A549 (cell line): ENCODE data around the gene ADAM30. TPM values are rescaled to one million over a fixed set of nuclear protein-coding genes. Genes with fewer than 3 reads are reported as not detected.

Experiments used
- ATAC-seq, 2 experiments: fragments of 200-7000 bp in 1 of 2; fragments of >200 bp in 1 of 2; cut with Nextera tagmentation in 1 of 2; cut with Tn5 transposase in 1 of 2; 3 replicates each; pipeline versions ENCODE4 v1.8.0 to v1.9.1; 2018 to 2020; ENCODE audit warnings: mild to moderate bottlenecking in 1 of 2, moderate library complexity in 1 of 2
- CTCF ChIA-PET: fragments of 300-600 bp; sonication (Branson Sonifier 250); formaldehyde crosslinking; extraction: SDS; loops from one replicate; lab custom pipeline; 2021; ENCODE audit warnings: antibody characterized with exemption, inconsistent platforms; lab: Yijun Ruan, JAX
- POLR2A ChIA-PET: fragments of 350-600 bp; formaldehyde crosslinking; extraction: SDS; loops from one replicate; lab custom pipeline; 2021; ENCODE audit warnings: antibody characterized with exemption, inconsistent platforms; lab: Yijun Ruan, JAX
- DNase-seq, 2 experiments: peaks; one replicate each; pipeline versions ENCODE4 v3.0.0 to v3.0.0-alpha.2; 2011 to 2016; ENCODE audit warnings: low read depth in 1 of 2, low spot score in 1 of 2
- FAIRE-seq: peaks from 2 replicates; lab custom pipeline; 2011; peaks lifted over from hg19 to GRCh38; lab: Jason Lieb, UNC
- H3K27ac ChIP-seq, 2 experiments: fragments of >200 bp; sonication (Bioruptor Twin); formaldehyde crosslinking; 3 replicates each; pipeline ENCODE4 v1.5.1; 2016 to 2017
- H3K4me1 ChIP-seq: fragments of >200 bp; sonication (Bioruptor Twin); formaldehyde crosslinking; 3 replicates; pipeline ENCODE4 v1.6.1; 2016
- H3K4me2 ChIP-seq: fragments of >200 bp; sonication (Bioruptor Twin); formaldehyde crosslinking; 3 replicates; pipeline ENCODE4 v1.6.1; 2016
- H3K4me3 ChIP-seq: fragments of >200 bp; sonication (Bioruptor Twin); formaldehyde crosslinking; 3 replicates; pipeline ENCODE4 v1.5.1; 2016
- H3K9me3 ChIP-seq: fragments of >200 bp; sonication (Bioruptor Twin); formaldehyde crosslinking; 3 replicates; pipeline ENCODE4 v1.6.1; 2016
- ATOH8 ChIP-seq: fragments of 250-450 bp; sonication (Bioruptor Pico); IDR thresholded peaks from 2 replicates; pipeline ENCODE4 v1.5.0; 2020; ENCODE audit warnings: low read depth, mild to moderate bottlenecking, moderate library complexity
- BCL3 ChIP-seq: fragments of >200 bp; sonication (Bioruptor Twin); formaldehyde crosslinking; IDR thresholded peaks from 3 replicates; pipeline ENCODE4 v1.6.1; 2016
- CBX2 ChIP-seq: fragments of 200-600 bp; sonication (generic); IDR thresholded peaks from 2 replicates; pipeline ENCODE4 v1.6.1; 2016; ENCODE audit warnings: low read depth, mild to moderate bottlenecking, borderline replicate concordance
- CBX8 ChIP-seq: fragments of 200-600 bp; sonication (generic); IDR thresholded peaks from 2 replicates; pipeline ENCODE4 v1.6.1; 2016
- CEBPB ChIP-seq, 2 experiments: fragments of >200 bp in 1 of 2; sonication (Bioruptor Twin) in 1 of 2; formaldehyde crosslinking in 1 of 2; IDR thresholded peaks; 2 replicates each; pipeline ENCODE4 v1.6.1; 2012 to 2016
- CHD2 ChIP-seq: fragments of 150-350 bp; IDR thresholded peaks from 2 replicates; pipeline ENCODE4 v1.6.1; 2014; ENCODE audit warnings: low read length; ENCODE audit not compliant: partially characterized antibody
- CHD4 ChIP-seq: fragments of 200-600 bp; sonication (generic); IDR thresholded peaks from 2 replicates; pipeline ENCODE4 v1.6.1; 2016; ENCODE audit warnings: antibody characterized with exemption, mild to moderate bottlenecking, borderline replicate concordance
- CTCF ChIP-seq: fragments of >200 bp; sonication (Bioruptor Twin); formaldehyde crosslinking; IDR thresholded peaks from 3 replicates; pipeline ENCODE4 v1.5.1; 2016
- EHF ChIP-seq: fragments of 250-450 bp; sonication (Bioruptor Pico); IDR thresholded peaks from 2 replicates; pipeline ENCODE4 v1.5.0; 2020; ENCODE audit warnings: mild to moderate bottlenecking
- GATA3 ChIP-seq: IDR thresholded peaks from 2 replicates; pipeline ENCODE4 v1.6.1; 2012; ENCODE audit warnings: borderline replicate concordance
- HDAC2 ChIP-seq: fragments of 200-600 bp; sonication (generic); IDR thresholded peaks from 2 replicates; pipeline ENCODE4 v1.6.1; 2016
- HES2 ChIP-seq: fragments of >200 bp; sonication (Bioruptor Twin); formaldehyde crosslinking; IDR thresholded peaks from 2 replicates; pipeline ENCODE4 v1.6.1; 2016
- HEYL ChIP-seq: fragments of 250-450 bp; sonication (Bioruptor Pico); IDR thresholded peaks from 2 replicates; pipeline ENCODE4 v1.8.0; 2021; ENCODE audit warnings: mild to moderate bottlenecking, moderate library complexity
- HMGXB4 ChIP-seq: fragments of 250-450 bp; sonication (Bioruptor Pico); IDR thresholded peaks from 2 replicates; pipeline ENCODE4 v1.5.0; 2021; ENCODE audit warnings: mild to moderate bottlenecking, moderate library complexity, borderline replicate concordance
- HOXB13 ChIP-seq: fragments of 250-450 bp; sonication (Bioruptor Pico); IDR thresholded peaks from 2 replicates; pipeline ENCODE4 v1.5.0; 2020; ENCODE audit warnings: low read depth, mild to moderate bottlenecking, moderate library complexity
- HOXB5 ChIP-seq: fragments of 250-450 bp; sonication (Bioruptor Pico); IDR thresholded peaks from 2 replicates; pipeline ENCODE4 v1.5.0; 2020; ENCODE audit warnings: mild to moderate bottlenecking, moderate library complexity
- MAFK ChIP-seq: fragments of 450-650 bp; IDR thresholded peaks from 2 replicates; pipeline ENCODE4 v1.6.1; 2014; ENCODE audit not compliant: partially characterized antibody
- MAX ChIP-seq: IDR thresholded peaks from 2 replicates; pipeline ENCODE4 v1.6.1; 2012
- NPAS2 ChIP-seq: fragments of 250-450 bp; sonication (Bioruptor Pico); IDR thresholded peaks from 2 replicates; pipeline ENCODE4 v1.8.0; 2022; ENCODE audit warnings: mild to moderate bottlenecking, moderate library complexity, borderline replicate concordance
- NR3C1 ChIP-seq: fragments of >200 bp; sonication (Bioruptor Twin); formaldehyde crosslinking; IDR thresholded peaks from 3 replicates; pipeline ENCODE4 v1.6.1; 2017
- PBX3 ChIP-seq: IDR thresholded peaks from 2 replicates; pipeline ENCODE4 v1.6.1; 2012
- POLR2A ChIP-seq: IDR thresholded peaks from 2 replicates; pipeline ENCODE4 v1.6.1; 2012; ENCODE audit warnings: mild to moderate bottlenecking, low read length
- POLR2AphosphoS2 ChIP-seq: conservative IDR thresholded peaks from 2 replicates; pipeline ENCODE4 v1.6.1; 2012; ENCODE audit warnings: low read length, improper control_type of control experiment, inconsistent platforms
- RARB ChIP-seq: fragments of 250-450 bp; sonication (Bioruptor Pico); IDR thresholded peaks from 2 replicates; pipeline ENCODE4 v1.8.0; 2021; ENCODE audit warnings: mild to moderate bottlenecking, moderate library complexity
- RFX5 ChIP-seq: fragments of 450-650 bp; IDR thresholded peaks from 2 replicates; pipeline ENCODE4 v1.7.1; 2014; ENCODE audit warnings: antibody characterized with exemption, mild to moderate bottlenecking, moderate library complexity
- RNF2 ChIP-seq: fragments of 200-600 bp; sonication (generic); IDR thresholded peaks from 2 replicates; pipeline ENCODE4 v1.6.1; 2016; ENCODE audit warnings: low read depth, mild to moderate bottlenecking, antibody characterized with exemption, moderate library complexity, borderline replicate concordance
- TFCP2L1 ChIP-seq: fragments of 250-450 bp; sonication (Bioruptor Pico); IDR thresholded peaks from 2 replicates; pipeline ENCODE4 v1.5.0; 2021; ENCODE audit warnings: mild to moderate bottlenecking
- TP53 ChIP-seq: fragments of 250-450 bp; sonication (Bioruptor Pico); IDR thresholded peaks from 2 replicates; pipeline ENCODE4 v1.5.0; 2021; ENCODE audit warnings: mild to moderate bottlenecking, moderate library complexity
- USF2 ChIP-seq: fragments of 450-650 bp; IDR thresholded peaks from 2 replicates; pipeline ENCODE4 v1.6.1; 2014; ENCODE audit warnings: antibody characterized with exemption
- WGBS: methylation state at CpG from one replicate; pipeline ENCODE4 v1.1.6; 2017; ENCODE audit errors: missing lambda C conversion rate; 5-methylcytosine and 5-hydroxymethylcytosine counted together
- polyA plus RNA-seq, 4 experiments: library from polyadenylated mRNA; depleted of rRNA in 3 of 4; stranded (reverse); fragments of >200 nt; fragmentation: RNase III in 1 of 4; extraction: RNeasy Plus Mini Kit Qiagen cat#74134 plus additional on column Dnase treatment in 1 of 4; gene quantifications; 2 replicates in 3 of 4; 3 replicates in 1 of 4; pipeline ENCODE4 v1.2.3, GENCODE V29; 2011 to 2017

The ADAM30 gene
- polyA plus RNA-seq, 2 of the 4 experiments (the other 2 are of a cell fraction), result not detected

- no peak for TF ChIP-seq ATOH8 (CRISPR knock-in tag)
- no peak for TF ChIP-seq HES2
- TF ChIP-seq TFCP2L1 (CRISPR knock-in tag), result no peak
- no peak for TF ChIP-seq MAFK
- TF ChIP-seq NR3C1, result no peak
- TF ChIP-seq HOXB5, result no peak
- TF ChIP-seq POLR2AphosphoS2, result no peak
These were observed 45.1 kb upstream of the ADAM30 start (continued) for GRCh38 chr1:119941392-119941791.

- Histone ChIP-seq H3K4me3 (no peak overlapping the region), H3K27ac (no peak overlapping the region), H3K4me1 (no peaks in the 10 kb centered on the region), H3K9me3 (no peaks in the 10 kb centered on the region), H3K4me2 (no peak overlapping the region)
- TF ChIP-seq PBX3 (no peak), NR3C1 (no peak), CTCF (no peak), CEBPB (IDR thresholded peaks at IDR 0.05) (no peak), HMGXB4 (CRISPR knock-in tag) (no peak), USF2 (no peak), POLR2A (no peak), HOXB13 (CRISPR knock-in tag) (no peak), TP53 (CRISPR knock-in tag) (no peak), CBX8 (no peak), RARB (no peak), GATA3 (no peak), CHD4 (no peak), TFCP2L1 (CRISPR knock-in tag) (no peak)
- FAIRE-seq (no peak), ATAC-seq (no peak), DNase-seq (no peak)
- POLR2A ChIA-PET, result no interaction called here
- CTCF ChIA-PET, result interaction anchor here (0.6 to 1.2 kb wide), 2 partner anchors 10 to 58 kb away, joined by 3 to 5 read pairs; no protein-coding TSS in a partner anchor
These were observed 44.4 kb upstream of the ADAM30 start for GRCh38 chr1:119940697-119941096.

GRCh38 chr1:119937198-119937597, 40.9 kb upstream of the ADAM30 start:
- CTCF ChIA-PET, result no interaction called here
- FAIRE-seq, result no peak
- WGBS, result 88% methylated on average over 5 of the region's 5 CpGs
- Histone ChIP-seq H3K4me3 (no peak overlapping the region), H3K4me2 (no peak overlapping the region), H3K4me1 (no peaks in the 10 kb centered on the region), H3K9me3 (peaks cover 7% of the 10 kb centered on the region; the same call in 1 of the 3 replicates), H3K27ac (no peak overlapping the region)
- POLR2A ChIA-PET, result no interaction called here
- ATAC-seq, result no peak
- no peak for DNase-seq
- no peak for TF ChIP-seq NPAS2
- TF ChIP-seq CHD2, result no peak
- TF ChIP-seq EHF (CRISPR knock-in tag), result no peak
- TF ChIP-seq POLR2A, result no peak
- TF ChIP-seq CBX2, result no peak
- TF ChIP-seq HDAC2, result no peak
- no peak for TF ChIP-seq POLR2AphosphoS2
- TF ChIP-seq BCL3, result no peak
- TF ChIP-seq HEYL, result no peak
- TF ChIP-seq MAX, result no peak
- no peak for TF ChIP-seq RFX5
- no peak for TF ChIP-seq PBX3
- TF ChIP-seq RNF2, result no peak
